Activated gamma-delta T cell (primary cell): ENCODE data around the gene NDST3.
"Not testable (repeated sequence)": the region's sequence is repeated elsewhere in the genome, so short reads cannot be mapped to it uniquely, and the experiment has no call there.

Experiments
- DNase-seq: peaks from one replicate; lab custom pipeline; 2025; lab: John Stamatoyannopoulos, UW

Gene NDST3

GRCh38 chr4:118273642-118274041 lies 239.4 kb downstream of the NDST3 start:
- no peak for DNase-seq

GRCh38 chr4:118276580-118276979 lies 242.3 kb downstream of the NDST3 start:
- no peak for DNase-seq

- no peak for DNase-seq
These were observed 243.0 kb downstream of the NDST3 start for GRCh38 chr4:118277243-118277642.

- peak; percentile 89 for DNase-seq
These were observed 244.4 kb downstream of the NDST3 start for GRCh38 chr4:118278473-118279274.

GRCh38 chr4:118279328-118279727 lies 245.0 kb downstream of the NDST3 start:
- no peak for DNase-seq

- no peak for DNase-seq
These were observed 245.7 kb downstream of the NDST3 start for GRCh38 chr4:118279920-118280432.

GRCh38 chr4:118280501-118281218 lies 246.4 kb downstream of the NDST3 start:
- no peak for DNase-seq

GRCh38 chr4:118281611-118282442 lies 247.5 kb downstream of the NDST3 start:
- no peak for DNase-seq

GRCh38 chr4:118282692-118283091 lies 248.4 kb downstream of the NDST3 start:
- no peak for DNase-seq

GRCh38 chr4:118284169-118284568 lies 249.9 kb downstream of the NDST3 start:
- DNase-seq, result no peak

- DNase-seq, result no peak
These were observed 251.6 kb downstream of the NDST3 start for GRCh38 chr4:118285931-118286330.

- DNase-seq, result no peak
These were observed 252.4 kb downstream of the NDST3 start for GRCh38 chr4:118286685-118287084.

GRCh38 chr4:118287711-118288451 lies 253.6 kb downstream of the NDST3 start:
- DNase-seq, result no peak

GRCh38 chr4:118289794-118290193 lies 255.5 kb downstream of the NDST3 start:
- DNase-seq, result no peak

- DNase-seq, result no peak
These were observed 256.7 kb downstream of the NDST3 start for GRCh38 chr4:118290951-118291350.

- DNase-seq, result no peak
These were observed 262.4 kb downstream of the NDST3 start for GRCh38 chr4:118296729-118297128.

- DNase-seq, result not testable (repeated sequence)
These were observed 265.3 kb downstream of the NDST3 start for GRCh38 chr4:118299619-118300018.

- no peak for DNase-seq
These were observed 273.4 kb downstream of the NDST3 start for GRCh38 chr4:118307643-118308042.
